Fibroblast of lung (primary cell): ENCODE results near the gene DCAF6. TPM values are rescaled to one million over a fixed set of nuclear protein-coding genes. Genes with fewer than 3 reads are reported as not detected.

Source experiments
- DNase-seq, 2 donors: peaks; one replicate each; pipeline versions ENCODE4 v3.0.0 to v3.0.0-alpha.2; 2010; ENCODE audit warnings: low read depth in 2 of 2
- H2AFZ ChIP-seq: 2 replicates; pipeline ENCODE4 v1.5.1; 2012; ENCODE audit warnings: low read length, control low read depth, inconsistent platforms
- H3K27ac ChIP-seq: 2 replicates; pipeline ENCODE4 v1.5.1; 2011; ENCODE audit warnings: low read length, control low read depth; ENCODE audit not compliant: insufficient read depth
- H3K27me3 ChIP-seq: 2 replicates; pipeline ENCODE4 v1.5.1; 2011; ENCODE audit warnings: mild to moderate bottlenecking, low read length; ENCODE audit not compliant: control insufficient read depth, insufficient read depth
- H3K36me3 ChIP-seq: 2 replicates; pipeline ENCODE4 v1.5.1; 2011; ENCODE audit warnings: low read length; ENCODE audit not compliant: control insufficient read depth, insufficient read depth
- H3K4me1 ChIP-seq: 2 replicates; pipeline ENCODE4 v1.5.1; 2011; ENCODE audit warnings: low read length; ENCODE audit not compliant: control insufficient read depth, insufficient read depth; ENCODE audit errors: extremely low read depth
- H3K4me2 ChIP-seq: 2 replicates; pipeline ENCODE4 v1.5.1; 2011; ENCODE audit warnings: low read length, control low read depth; ENCODE audit not compliant: insufficient read depth; ENCODE audit errors: extremely low read depth
- H3K4me3 ChIP-seq, 4 experiments: fragments of 200-600 bp in 1 of 4; sonication (generic) in 1 of 4; replicated peaks in 1 of 4; 2 replicates each; pipeline ENCODE4 v1.5.1; 2011 to 2016; ENCODE audit warnings: low read length in 4 of 4, low read depth in 3 of 4, mild to moderate bottlenecking in 3 of 4, control low read depth in 2 of 4, inconsistent platforms in 1 of 4, mixed read lengths in 1 of 4; ENCODE audit not compliant: insufficient read depth in 1 of 4; ENCODE audit errors: control extremely low read depth in 1 of 4
- H3K79me2 ChIP-seq: 2 replicates; pipeline ENCODE4 v1.5.1; 2012; ENCODE audit warnings: mild to moderate bottlenecking, low read length, inconsistent platforms; ENCODE audit not compliant: control insufficient read depth, insufficient read depth
- H3K9ac ChIP-seq: 2 replicates; pipeline ENCODE4 v1.5.1; 2011; ENCODE audit warnings: mild to moderate bottlenecking, low read length, control low read depth; ENCODE audit not compliant: insufficient read depth
- H3K9me3 ChIP-seq: 2 replicates; pipeline ENCODE4 v1.5.1; 2012; ENCODE audit warnings: low read depth, low read length; ENCODE audit not compliant: control insufficient read depth, insufficient read depth
- H4K20me1 ChIP-seq: 2 replicates; pipeline ENCODE4 v1.5.1; 2011; ENCODE audit warnings: low read length; ENCODE audit not compliant: control insufficient read depth, insufficient read depth; ENCODE audit errors: extremely low read depth
- CTCF ChIP-seq, 2 donors: IDR thresholded peaks in 1 of 2; conservative IDR thresholded peaks in 1 of 2; 1 replicate in 1 of 2; 2 replicates in 1 of 2; pipeline ENCODE4 v1.5.1; 2011 to 2012; ENCODE audit warnings: low read length in 2 of 2, control low read depth in 1 of 2, inconsistent platforms in 1 of 2, low read depth in 1 of 2, mild to moderate bottlenecking in 1 of 2
- EZH2 ChIP-seq: IDR thresholded peaks from 2 replicates; pipeline ENCODE4 v1.5.1; 2012; ENCODE audit warnings: low read length, control low read depth, mild to moderate bottlenecking; ENCODE audit errors: missing control alignments
- polyA plus RNA-seq, 2 donors: library from polyadenylated mRNA; depleted of rRNA in 1 of 2; stranded (reverse) in 1 of 2; unstranded in 1 of 2; fragments of >200 nt; gene quantifications; 2 replicates each; pipeline ENCODE4 v1.2.1, GENCODE V29; 2011 to 2012; ENCODE audit warnings: missing spikeins in 1 of 2
- total RNA-seq: library from RNA; depleted of rRNA; stranded (reverse); fragments of >200 nt; gene quantifications from 2 replicates; pipeline ENCODE4 v1.2.1, GENCODE V29; 2014

The DCAF6 gene
- total and polyA plus RNA-seq, 2 donors (not counting 1 experiment from before 2014, with no cell fraction given) = 64.4 to 143 TPM

- DNase-seq = no peak
- no peak overlapping the region for H3K4me3 ChIP-seq
- no peak for TF ChIP-seq EZH2
- H3K79me2 ChIP-seq = no peaks in the 10 kb centered on the region
- H3K9me3 ChIP-seq = no peaks in the 10 kb centered on the region
- no peak overlapping the region for H3K4me2 ChIP-seq
- no peak overlapping the region for H2AFZ ChIP-seq
- H4K20me1 ChIP-seq = no peaks in the 10 kb centered on the region
- no peak overlapping the region for H3K9ac ChIP-seq
- no peaks in the 10 kb centered on the region for H3K4me1 ChIP-seq
- H3K36me3 ChIP-seq = no peaks in the 10 kb centered on the region
- H3K27me3 ChIP-seq = no peaks in the 10 kb centered on the region
- H3K27ac ChIP-seq = no peak overlapping the region
Observed at GRCh38 chr1:168095476-168095875, 159.0 kb downstream of the DCAF6 start.

- no peak for DNase-seq
- no peaks in the 10 kb centered on the region for H3K9me3 ChIP-seq
Observed at GRCh38 chr1:168096296-168097165, 160.0 kb downstream of the DCAF6 start.

GRCh38 chr1:168097921-168098528, 161.5 kb downstream of the DCAF6 start:
- H3K36me3 ChIP-seq = no peaks in the 10 kb centered on the region
- no peak overlapping the region for H3K9ac ChIP-seq
- TF ChIP-seq CTCF (conservative IDR thresholded peaks at IDR 0.05 in 1 of 2, IDR thresholded peaks at IDR 0.05 in 1 of 2; ENCODE audit: low read depth in 1 of 2, low read length in 2 of 2) (no peak), EZH2 (no peak)
- no peaks in the 10 kb centered on the region for H3K27me3 ChIP-seq
- no peaks in the 10 kb centered on the region for H4K20me1 ChIP-seq
- H3K9me3 ChIP-seq = no peaks in the 10 kb centered on the region
- DNase-seq = no peak
- H3K4me1 ChIP-seq = no peaks in the 10 kb centered on the region
- no peaks in the 10 kb centered on the region for H3K79me2 ChIP-seq
- no peak overlapping the region for H3K4me2 ChIP-seq
- no peak overlapping the region for H2AFZ ChIP-seq
- H3K4me3 ChIP-seq = no peak overlapping the region
- no peak overlapping the region for H3K27ac ChIP-seq

More at GRCh38 chr1:168096296-168097165, 160.0 kb downstream of the DCAF6 start:
- H3K9ac ChIP-seq = no peak overlapping the region
- H3K79me2 ChIP-seq = no peaks in the 10 kb centered on the region
- TF ChIP-seq EZH2 (no peak), CTCF (conservative IDR thresholded peaks at IDR 0.05 in 1 of 2, IDR thresholded peaks at IDR 0.05 in 1 of 2; ENCODE audit: low read depth in 1 of 2, low read length in 2 of 2) (no peak)
- H3K36me3 ChIP-seq = no peaks in the 10 kb centered on the region
- no peaks in the 10 kb centered on the region for H4K20me1 ChIP-seq
- no peak overlapping the region for H3K4me2 ChIP-seq
- no peak overlapping the region for H2AFZ ChIP-seq
- no peaks in the 10 kb centered on the region for H3K4me1 ChIP-seq
- H3K27ac ChIP-seq = no peak overlapping the region
- H3K4me3 ChIP-seq = no peak overlapping the region
- no peaks in the 10 kb centered on the region for H3K27me3 ChIP-seq
